HepG2 (cell line): ENCODE data around the gene CEP89. TPM values are rescaled to one million over a fixed set of nuclear protein-coding genes. Genes with fewer than 3 reads are reported as not detected.

ENCODE experiments used
- ATAC-seq: fragments of 200-7000 bp; cut with Tn5 transposase; 3 replicates; pipeline ENCODE4 v1.9.1; 2020; ENCODE audit warnings: mild to moderate bottlenecking, moderate library complexity
- BruUV-seq: library from RNA; stranded (reverse); fragments of 400-500 nt; replicated peaks from 2 replicates; lab custom pipeline; 2021; lab: Mats Ljungman, UMichigan
- CTCF ChIA-PET: fragments of 300-600 bp; formaldehyde crosslinking; extraction: SDS; loops from one replicate; lab custom pipeline; 2021; ENCODE audit warnings: low total read pairs, inconsistent platforms, low intra/inter-chr PET ratio; lab: Yijun Ruan, JAX
- POLR2A ChIA-PET: fragments of 350-600 bp; sonication (Branson Sonifier 250); formaldehyde crosslinking; loops from one replicate; lab custom pipeline; 2020; ENCODE audit warnings: antibody characterized with exemption, inconsistent platforms; lab: Yijun Ruan, JAX
- DNase-seq: peaks from one replicate; pipeline ENCODE4 v3.0.0-alpha.2; 2015; ENCODE audit warnings: low spot score
- FAIRE-seq: peaks from 3 replicates; lab custom pipeline; 2011; peaks lifted over from hg19 to GRCh38; lab: Jason Lieb, UNC
- H2AFZ ChIP-seq: one replicate; pipeline ENCODE4 v1.6.1; 2011; ENCODE audit warnings: low read length, inconsistent platforms
- H3K27ac ChIP-seq: fragments of 300-600 bp; 3 replicates; pipeline ENCODE4 v1.8.0; 2011; ENCODE audit warnings: mixed run types, mild to moderate bottlenecking, mixed read lengths, low read length, inconsistent platforms; ENCODE audit not compliant: insufficient read depth; ENCODE audit errors: extremely low read length
- H3K27me3 ChIP-seq, 2 experiments: fragments of 200-600 bp in 1 of 2; 2 replicates in 1 of 2; 3 replicates in 1 of 2; pipeline versions ENCODE4 v1.6.0 to v1.8.0; 2011; ENCODE audit warnings: low read length in 2 of 2, mild to moderate bottlenecking in 2 of 2, moderate library complexity in 2 of 2, inconsistent platforms in 1 of 2; ENCODE audit not compliant: insufficient read depth in 2 of 2, control insufficient read depth in 1 of 2
- H3K36me3 ChIP-seq, 2 experiments: fragments of 200-600 bp in 1 of 2; replicated peaks in 1 of 2; 2 replicates in 1 of 2; 3 replicates in 1 of 2; pipeline versions ENCODE4 v1.5.1 to v1.8.0; 2011; ENCODE audit warnings: low read length in 2 of 2, inconsistent platforms in 1 of 2; ENCODE audit not compliant: insufficient read depth in 2 of 2, control insufficient read depth in 1 of 2
- H3K4me1 ChIP-seq: 2 replicates; pipeline ENCODE4 v1.5.1; 2012; ENCODE audit warnings: low read length, inconsistent platforms; ENCODE audit not compliant: insufficient read depth
- H3K4me2 ChIP-seq: 2 replicates; pipeline ENCODE4 v1.6.0; 2011; ENCODE audit warnings: low read depth, low read length, inconsistent platforms
- H3K4me3 ChIP-seq, 3 experiments: fragments of 200-600 bp in 1 of 3; sonication (generic), shearing (Covaris generic) in 1 of 3; replicated peaks in 1 of 3; 2 replicates each; pipeline ENCODE4 v1.5.1; 2011 to 2016; ENCODE audit warnings: low read length in 3 of 3, inconsistent platforms in 2 of 3, low read depth in 2 of 3, mild to moderate bottlenecking in 2 of 3, control low read depth in 1 of 3, mixed read lengths in 1 of 3; ENCODE audit not compliant: insufficient read depth in 1 of 3
- H3K79me2 ChIP-seq: one replicate; pipeline ENCODE4 v1.6.1; 2011; ENCODE audit warnings: low read length, inconsistent platforms; ENCODE audit not compliant: insufficient read depth
- H3K9ac ChIP-seq: 2 replicates; pipeline ENCODE4 v1.6.0; 2011; ENCODE audit warnings: mild to moderate bottlenecking, low read depth, low read length, inconsistent platforms; ENCODE audit not compliant: insufficient read depth
- H3K9me3 ChIP-seq: 2 replicates; pipeline ENCODE4 v1.5.1; 2012; ENCODE audit warnings: mild to moderate bottlenecking, low read length
- H4K20me1 ChIP-seq: 2 replicates; pipeline ENCODE4 v1.6.0; 2011; ENCODE audit warnings: inconsistent platforms, mild to moderate bottlenecking, low read length, moderate library complexity; ENCODE audit not compliant: insufficient read depth
- AHR ChIP-seq: IDR thresholded peaks from 2 replicates; pipeline ENCODE4 v1.6.1; 2018; ENCODE audit warnings: missing genetic modification reagents, missing compliant biosample characterization
- CHCHD3 ChIP-seq: sonication (generic); formaldehyde crosslinking; IDR thresholded peaks from 2 replicates; pipeline ENCODE4 v1.8.0; 2022; ENCODE audit warnings: mild to moderate bottlenecking, missing genetic modification reagents, moderate library complexity
- FOXP1 ChIP-seq, 2 experiments: fragments of 450-650 bp in 1 of 2; IDR thresholded peaks; 2 replicates each; pipeline ENCODE4 v1.6.1; 2017 to 2018; ENCODE audit warnings: antibody characterized with exemption in 1 of 2
- IKZF1 ChIP-seq: fragments of 450-650 bp; IDR thresholded peaks from 2 replicates; pipeline ENCODE4 v1.7.1; 2016
- NKX3-1 ChIP-seq: sonication (generic); formaldehyde crosslinking; IDR thresholded peaks from 2 replicates; pipeline ENCODE4 v1.5.0; 2020; ENCODE audit warnings: missing genetic modification reagents
- POGZ ChIP-seq: sonication (generic); formaldehyde crosslinking; IDR thresholded peaks from 2 replicates; pipeline ENCODE4 v1.4.0; 2020; ENCODE audit warnings: mild to moderate bottlenecking, missing genetic modification reagents
- SATB2 ChIP-seq: sonication (generic); formaldehyde crosslinking; IDR thresholded peaks from 2 replicates; pipeline ENCODE4 v1.5.0; 2020; ENCODE audit warnings: missing genetic modification reagents
- THAP11 ChIP-seq: IDR thresholded peaks from 2 replicates; pipeline ENCODE4 v1.6.1; 2016; ENCODE audit warnings: missing biosample characterization, missing genetic modification reagents
- ZBTB38 ChIP-seq: sonication (generic); formaldehyde crosslinking; IDR thresholded peaks from 2 replicates; pipeline ENCODE4 v1.5.1; 2020; ENCODE audit warnings: mild to moderate bottlenecking, missing genetic modification reagents
- ZNF382 ChIP-seq: sonication (generic); formaldehyde crosslinking; IDR thresholded peaks from 2 replicates; pipeline ENCODE4 v1.5.0; 2020; ENCODE audit warnings: missing genetic modification reagents, mild to moderate bottlenecking, borderline replicate concordance
- ZNF550 ChIP-seq: sonication (generic); formaldehyde crosslinking; IDR thresholded peaks from 2 replicates; pipeline ENCODE4 v1.4.0; 2020; ENCODE audit warnings: mild to moderate bottlenecking, missing genetic modification reagents, borderline replicate concordance
- ZNF768 ChIP-seq: sonication (generic); formaldehyde crosslinking; IDR thresholded peaks from 2 replicates; pipeline ENCODE4 v1.4.0; 2020; ENCODE audit warnings: missing genetic modification reagents
- WGBS: methylation state at CpG from one replicate; pipeline ENCODE4 v1.1.6; 2017; ENCODE audit warnings: low lambda C conversion rate; 5-methylcytosine and 5-hydroxymethylcytosine counted together
- in situ Hi-C: cut with HindIII; loops from 2 replicates; pipeline ENCODE4 v1.10.0; 2017; ENCODE audit warnings: low pct_unique_long_range_greater_than_20kb; ENCODE audit not compliant: extremely low pct_ligation_motif_present
- intact Hi-C: fragments of 100-400 bp; cut with micrococcal nuclease; formaldehyde crosslinking; loops from one replicate; pipeline ENCODE4 v1.10.0; 2022; ENCODE audit not compliant: unreplicated experiment
- polyA plus RNA-seq, 8 experiments: library from polyadenylated mRNA; depleted of rRNA in 3 of 8; stranded (reverse) in 7 of 8; unstranded in 1 of 8; fragments of >200 nt; fragmentation: Illumina TruSeq in 4 of 8; extraction: Trizol in 4 of 8; gene quantifications; 2 replicates each; pipeline versions ENCODE4 v1.2.1 to v1.2.3, GENCODE V29; 2011 to 2016; ENCODE audit warnings: low read depth in 4 of 8, missing spikeins in 1 of 8, mixed read lengths in 1 of 8; ENCODE audit not compliant: insufficient read depth in 1 of 8
- total RNA-seq, 5 experiments: library from RNA; depleted of rRNA; stranded (reverse); fragments of >200 nt; fragmentation: Illumina TruSeq; extraction: Trizol; gene quantifications; 2 replicates each; pipeline ENCODE4 v1.2.3, GENCODE V29; 2016; ENCODE audit warnings: low read depth in 1 of 5
- TF ChIP-seq, protein P1 (sequence below): sonication (generic); formaldehyde crosslinking; IDR thresholded peaks from 2 replicates; pipeline ENCODE4 v1.4.0; 2020; ENCODE audit warnings: missing genetic modification reagents, mild to moderate bottlenecking, borderline replicate concordance

CEP89 gene
- total and polyA plus RNA-seq, 2 of the 13 experiments (the other 11 are each of a cell fraction or from before 2014, with no cell fraction given), result 7.2 to 10.9 TPM

DNA sequence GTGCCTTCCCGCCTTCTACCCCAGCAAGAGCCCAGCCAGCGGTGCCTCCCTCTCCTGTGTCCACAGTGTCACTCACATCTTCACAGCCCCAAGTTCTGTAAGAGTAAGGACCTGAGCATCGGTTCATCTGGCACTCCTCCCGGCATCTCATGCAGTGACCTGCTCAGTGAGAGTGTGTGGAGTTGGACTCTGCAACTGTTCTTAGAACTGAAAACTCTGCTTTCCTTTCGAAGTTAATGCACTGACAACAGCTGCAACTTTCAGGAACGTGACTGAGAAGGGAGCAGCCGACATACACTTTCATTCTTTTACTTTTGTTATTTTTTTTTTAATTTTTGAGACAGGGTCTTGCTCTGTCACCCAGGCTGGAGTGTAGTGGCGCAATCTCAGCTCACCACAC lies 41.2 kb downstream of the CEP89 start:
- peaks cover 1 to 3% of the 10 kb centered on the region in 2 experiments; a peak in 2 of 5 replicates for H3K36me3 ChIP-seq
- H2AFZ ChIP-seq, result no peak overlapping the region
- ATAC-seq, result no peak
- no peaks in the 10 kb centered on the region for H3K9me3 ChIP-seq
- ChIA-PET POLR2A (interaction anchor here (1.9 kb wide), 1 partner anchor 61 kb away, joined by 4 read pairs; the partner anchor contains the start of gene SLC7A9), CTCF (no interaction called here)
- no peak for DNase-seq
- no peak overlapping the region for H3K4me3 ChIP-seq
- peaks cover 12% of the 10 kb centered on the region; the same call in 1 of the 2 replicates for H3K4me1 ChIP-seq
- BruUV-seq, result no TSS peak
- H3K27me3 ChIP-seq, result no peaks in the 10 kb centered on the region
- in situ Hi-C loops, result no loop called here
- 94% methylated on average over 8 of the region's 8 CpGs for WGBS
- H4K20me1 ChIP-seq, result no peaks in the 10 kb centered on the region
- intact Hi-C loops, result no loop called here
- H3K9ac ChIP-seq, result no peak overlapping the region
- no peak overlapping the region for H3K27ac ChIP-seq
- H3K4me2 ChIP-seq, result no peak overlapping the region
- no peak for FAIRE-seq
- no peaks in the 10 kb centered on the region for H3K79me2 ChIP-seq
- TF ChIP-seq THAP11 (CRISPR knock-in tag) (no peak), ZNF768 (CRISPR knock-in tag) (no peak), ZBTB38 (CRISPR knock-in tag) (no peak), CHCHD3 (no peak), POGZ (CRISPR knock-in tag) (no peak), AHR (no peak), SATB2 (CRISPR knock-in tag) (no peak), ZNF550 (CRISPR knock-in tag) (no peak), ZNF382 (no peak), FOXP1 (IDR thresholded peaks at IDR 0.05) (no peak), FOXP1 (CRISPR knock-in tag; IDR thresholded peaks at IDR 0.05) (no peak), NKX3-1 (CRISPR knock-in tag) (no peak), IKZF1 (no peak)
- TF ChIP-seq, protein P1, sequence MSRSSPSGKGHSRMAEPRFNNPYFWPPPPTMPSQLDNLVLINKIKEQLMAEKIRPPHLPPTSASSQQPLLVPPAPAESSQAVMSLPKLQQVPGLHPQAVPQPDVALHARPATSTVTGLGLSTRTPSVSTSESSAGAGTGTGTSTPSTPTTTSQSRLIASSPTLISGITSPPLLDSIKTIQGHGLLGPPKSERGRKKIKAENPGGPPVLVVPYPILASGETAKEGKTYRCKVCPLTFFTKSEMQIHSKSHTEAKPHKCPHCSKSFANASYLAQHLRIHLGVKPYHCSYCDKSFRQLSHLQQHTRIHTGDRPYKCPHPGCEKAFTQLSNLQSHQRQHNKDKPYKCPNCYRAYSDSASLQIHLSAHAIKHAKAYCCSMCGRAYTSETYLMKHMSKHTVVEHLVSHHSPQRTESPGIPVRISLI (CRISPR knock-in tag), result no peak
- TF ChIP-seq, all 625 proteins: peak for 0
